H1 (cell line): ENCODE results near the gene ARHGEF39.

ENCODE experiments used
- BCL11A ChIP-seq, 2 experiments: IDR thresholded peaks; one replicate each; pipeline ENCODE4 v1.6.1; 2011; ENCODE audit warnings: low read depth in 2 of 2, low read length in 2 of 2, mild to moderate bottlenecking in 2 of 2
- CBX5 ChIP-seq: fragments of 300-800, 300-1000 bp; sonication (generic); IDR thresholded peaks from 2 replicates; pipeline ENCODE4 v1.7.1; 2016; ENCODE audit warnings: antibody characterized with exemption, low read length, low read depth
- KDM5A ChIP-seq: fragments of 200-600 bp; IDR thresholded peaks from 2 replicates; pipeline ENCODE4 v1.7.1; 2012; ENCODE audit warnings: mild to moderate bottlenecking, low read length, inconsistent platforms, mixed read lengths
- POLR2A ChIP-seq, 2 experiments: IDR thresholded peaks; 1 replicate in 1 of 2; 2 replicates in 1 of 2; pipeline ENCODE4 v1.6.1; 2011; ENCODE audit warnings: low read depth in 2 of 2, low read length in 2 of 2, mild to moderate bottlenecking in 2 of 2; ENCODE audit errors: control extremely low read depth in 1 of 2
- SIN3A ChIP-seq, 2 experiments: IDR thresholded peaks in 1 of 2; conservative IDR thresholded peaks in 1 of 2; 2 replicates each; pipeline ENCODE4 v1.6.1; 2011 to 2012; ENCODE audit warnings: low read length in 2 of 2, improper control_type of control experiment in 1 of 2, low read depth in 1 of 2, mild to moderate bottlenecking in 1 of 2
- SP1 ChIP-seq: IDR thresholded peaks from 2 replicates; pipeline ENCODE4 v1.6.1; 2011; ENCODE audit warnings: low read depth, low read length
- TF ChIP-seq, protein P1 (sequence below), 3 experiments: IDR thresholded peaks; 1 replicate in 2 of 3; 2 replicates in 1 of 3; pipeline versions ENCODE4 v1.5.1 to v1.6.1; 2011; ENCODE audit warnings: low read length in 3 of 3, mild to moderate bottlenecking in 3 of 3, inconsistent platforms in 2 of 3, low read depth in 1 of 3, moderate library complexity in 1 of 3; ENCODE audit not compliant: insufficient read depth in 1 of 3; ENCODE audit errors: control extremely low read depth in 1 of 3

DNA sequence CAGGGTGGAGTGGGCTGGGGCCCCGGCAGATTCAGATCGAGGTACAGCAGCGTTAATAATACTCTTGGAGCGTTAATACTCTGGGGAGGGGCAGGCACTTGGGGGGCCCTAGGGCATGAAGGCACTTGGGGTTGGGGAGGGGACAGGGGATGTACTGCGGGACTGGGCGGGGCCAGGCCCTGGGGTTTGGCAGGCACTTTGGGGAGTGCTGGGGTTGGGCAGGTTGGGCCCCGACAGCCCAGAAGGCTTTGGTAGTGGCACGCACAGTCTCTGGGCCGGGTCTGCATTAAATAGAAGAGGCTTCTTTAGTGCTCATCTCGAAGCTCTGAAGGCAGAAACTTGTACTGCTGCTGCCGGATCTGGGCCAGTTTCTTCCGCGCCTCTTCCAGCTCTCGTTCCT is 32.5 kb upstream of the ARHGEF39 start:
- TF ChIP-seq, protein P1, sequence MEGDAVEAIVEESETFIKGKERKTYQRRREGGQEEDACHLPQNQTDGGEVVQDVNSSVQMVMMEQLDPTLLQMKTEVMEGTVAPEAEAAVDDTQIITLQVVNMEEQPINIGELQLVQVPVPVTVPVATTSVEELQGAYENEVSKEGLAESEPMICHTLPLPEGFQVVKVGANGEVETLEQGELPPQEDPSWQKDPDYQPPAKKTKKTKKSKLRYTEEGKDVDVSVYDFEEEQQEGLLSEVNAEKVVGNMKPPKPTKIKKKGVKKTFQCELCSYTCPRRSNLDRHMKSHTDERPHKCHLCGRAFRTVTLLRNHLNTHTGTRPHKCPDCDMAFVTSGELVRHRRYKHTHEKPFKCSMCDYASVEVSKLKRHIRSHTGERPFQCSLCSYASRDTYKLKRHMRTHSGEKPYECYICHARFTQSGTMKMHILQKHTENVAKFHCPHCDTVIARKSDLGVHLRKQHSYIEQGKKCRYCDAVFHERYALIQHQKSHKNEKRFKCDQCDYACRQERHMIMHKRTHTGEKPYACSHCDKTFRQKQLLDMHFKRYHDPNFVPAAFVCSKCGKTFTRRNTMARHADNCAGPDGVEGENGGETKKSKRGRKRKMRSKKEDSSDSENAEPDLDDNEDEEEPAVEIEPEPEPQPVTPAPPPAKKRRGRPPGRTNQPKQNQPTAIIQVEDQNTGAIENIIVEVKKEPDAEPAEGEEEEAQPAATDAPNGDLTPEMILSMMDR (IDR thresholded peaks at IDR 0.05; ENCODE audit: control extremely low read depth in 1 of 3, insufficient read depth in 1 of 3, low read depth in 1 of 3, low read length in 3 of 3) = no peak
- no peak for TF ChIP-seq POLR2A (IDR thresholded peaks at IDR 0.05; ENCODE audit: control extremely low read depth in 1 of 2, low read depth in 2 of 2, low read length in 2 of 2)
- TF ChIP-seq BCL11A (IDR thresholded peaks at IDR 0.05; ENCODE audit: low read depth in 2 of 2, low read length in 2 of 2) = no peak
- no peak for TF ChIP-seq SP1
- TF ChIP-seq SIN3A (conservative IDR thresholded peaks at IDR 0.05 in 1 of 2, IDR thresholded peaks at IDR 0.05 in 1 of 2; ENCODE audit: low read depth in 1 of 2, low read length in 2 of 2) = no peak
- TF ChIP-seq KDM5A = no peak
- TF ChIP-seq CBX5 = no peak
